GM12878 (cell line): ENCODE data around the gene HS6ST3. TPM values are rescaled to one million over a fixed set of nuclear protein-coding genes. Genes with fewer than 3 reads are reported as not detected.

Source experiments
- ATAC-seq: fragments of 200-7000 bp; cut with Tn5 transposase; 3 replicates; pipeline ENCODE4 v1.9.1; 2020; ENCODE audit warnings: mild to moderate bottlenecking, moderate library complexity
- BruUV-seq: library from RNA; stranded (reverse); fragments of 400-500 nt; replicated peaks from 2 replicates; lab custom pipeline; 2021; lab: Mats Ljungman, UMichigan
- CTCF ChIA-PET: fragments of 300-600 bp; sonication (Branson Sonifier 250); formaldehyde crosslinking; extraction: SDS; loops from one replicate; lab custom pipeline; 2021; ENCODE audit warnings: inconsistent platforms; lab: Yijun Ruan, JAX
- POLR2A ChIA-PET: fragments of 350-600 bp; formaldehyde crosslinking; extraction: SDS; loops from one replicate; lab custom pipeline; 2021; ENCODE audit warnings: inconsistent platforms; lab: Charles Lee
- RAD21 ChIA-PET: fragments of 300-600 bp; sonication (Branson Sonifier 250); formaldehyde crosslinking; loops from one replicate; lab custom pipeline; 2023; ENCODE audit warnings: antibody characterized with exemption; ENCODE audit not compliant: unreplicated experiment; lab: Charles Lee
- SMC1A ChIA-PET: fragments of 300-600 bp; sonication (Branson Sonifier 250); formaldehyde crosslinking; loops from one replicate; lab custom pipeline; 2023; ENCODE audit not compliant: unreplicated experiment, uncharacterized antibody; lab: Charles Lee
- DNase-seq: peaks from one replicate; pipeline ENCODE4 v3.0.0-alpha.2; 2011; ENCODE audit warnings: low read depth, low spot score
- FAIRE-seq: peaks from 3 replicates; lab custom pipeline; 2011; peaks lifted over from hg19 to GRCh38; lab: Jason Lieb, UNC
- H2AFZ ChIP-seq: 2 replicates; pipeline ENCODE4 v1.6.0; 2011; ENCODE audit warnings: low read depth, low read length, control low read depth; ENCODE audit not compliant: control insufficient read depth
- H3K27ac ChIP-seq: 2 replicates; pipeline ENCODE4 v1.5.1; 2011; ENCODE audit warnings: control low read depth; ENCODE audit not compliant: control insufficient read depth, insufficient read depth
- H3K27me3 ChIP-seq, 2 experiments: replicated peaks in 1 of 2; 2 replicates each; pipeline versions ENCODE4 v1.6.0 to v1.6.1; 2011; ENCODE audit warnings: low read length in 1 of 2; ENCODE audit not compliant: control insufficient read depth in 2 of 2, insufficient read depth in 2 of 2
- H3K36me3 ChIP-seq, 2 experiments: 2 replicates each; pipeline ENCODE4 v1.5.1; 2011; ENCODE audit warnings: low read length in 1 of 2; ENCODE audit not compliant: control insufficient read depth in 2 of 2, insufficient read depth in 2 of 2
- H3K4me1 ChIP-seq: 2 replicates; pipeline ENCODE4 v1.6.1; 2011; ENCODE audit warnings: mild to moderate bottlenecking, low read length, moderate library complexity, mixed read lengths; ENCODE audit not compliant: control insufficient read depth, insufficient read depth
- H3K4me2 ChIP-seq: 2 replicates; pipeline ENCODE4 v1.6.0; 2011; ENCODE audit warnings: control low read depth; ENCODE audit not compliant: control insufficient read depth, insufficient read depth
- H3K4me3 ChIP-seq: fragments of 200-600 bp; sonication (generic); 2 replicates; pipeline ENCODE4 v1.5.1; 2016
- H3K79me2 ChIP-seq: 2 replicates; pipeline ENCODE4 v1.6.0; 2011; ENCODE audit warnings: low read length; ENCODE audit not compliant: control insufficient read depth, insufficient read depth
- H3K9ac ChIP-seq: 2 replicates; pipeline ENCODE4 v1.8.0; 2011; ENCODE audit warnings: low read length, control low read depth, mixed read lengths; ENCODE audit not compliant: control insufficient read depth, insufficient read depth
- H3K9me3 ChIP-seq: replicated peaks from 3 replicates; pipeline ENCODE4 v1.5.1; 2011; ENCODE audit warnings: mild to moderate bottlenecking, low read length; ENCODE audit not compliant: control insufficient read depth, insufficient read depth
- H4K20me1 ChIP-seq: 2 replicates; pipeline ENCODE4 v1.6.0; 2011; ENCODE audit not compliant: control insufficient read depth, insufficient read depth
- CBX5 ChIP-seq: sonication (generic); IDR thresholded peaks from 2 replicates; pipeline ENCODE4 v1.6.1; 2016; ENCODE audit warnings: low read depth, moderate library complexity, mild to moderate bottlenecking, inconsistent platforms
- CHD1 ChIP-seq: IDR thresholded peaks from 2 replicates; pipeline ENCODE4 v1.6.1; 2012; ENCODE audit warnings: low read depth, low read length, improper control_type of control experiment
- DPF2 ChIP-seq: fragments of 450-650 bp; IDR thresholded peaks from 2 replicates; pipeline ENCODE4 v1.6.1; 2017; ENCODE audit warnings: mild to moderate bottlenecking
- ETV6 ChIP-seq, 2 experiments: fragments of 450-650 bp in 1 of 2; IDR thresholded peaks in 1 of 2; conservative IDR thresholded peaks in 1 of 2; 2 replicates each; pipeline ENCODE4 v1.6.1; 2014; ENCODE audit warnings: antibody characterized with exemption in 1 of 2, borderline replicate concordance in 1 of 2, low read depth in 1 of 2, mild to moderate bottlenecking in 1 of 2, moderate library complexity in 1 of 2
- FOXM1 ChIP-seq: IDR thresholded peaks from 2 replicates; pipeline ENCODE4 v1.6.1; 2012; ENCODE audit warnings: low read depth, mild to moderate bottlenecking, inconsistent platforms, low read length, moderate library complexity
- IKZF2 ChIP-seq, 2 experiments: fragments of 450-650 bp; IDR thresholded peaks; 2 replicates each; pipeline ENCODE4 v1.6.1; 2017; ENCODE audit warnings: mild to moderate bottlenecking in 2 of 2, moderate library complexity in 2 of 2
- IRF3 ChIP-seq: fragments of 450-650 bp; IDR thresholded peaks from 2 replicates; pipeline ENCODE4 v1.6.1; 2014; ENCODE audit warnings: mild to moderate bottlenecking
- JUND ChIP-seq: IDR thresholded peaks from 2 replicates; pipeline ENCODE4 v1.6.1; 2012; ENCODE audit warnings: low read depth, mild to moderate bottlenecking, low read length, improper control_type of control experiment, moderate library complexity
- MTA3 ChIP-seq: IDR thresholded peaks from 2 replicates; pipeline ENCODE4 v1.6.1; 2012; ENCODE audit warnings: low read length, inconsistent platforms, borderline replicate concordance
- NR2C2 ChIP-seq: IDR thresholded peaks from 2 replicates; pipeline ENCODE4 v1.6.1; 2011; ENCODE audit warnings: borderline replicate concordance, low read depth; ENCODE audit not compliant: control insufficient read depth, insufficient read length
- POLR2A ChIP-seq: IDR thresholded peaks from 2 replicates; pipeline ENCODE4 v1.6.1; 2011; ENCODE audit warnings: low read depth, mild to moderate bottlenecking, low read length
- POU2F2 ChIP-seq: IDR thresholded peaks from 3 replicates; pipeline ENCODE4 v1.6.1; 2011; ENCODE audit warnings: low read depth, mild to moderate bottlenecking, low read length, borderline replicate concordance
- SMAD1 ChIP-seq: fragments of 450-650 bp; IDR thresholded peaks from 2 replicates; pipeline ENCODE4 v1.6.1; 2018; ENCODE audit warnings: mild to moderate bottlenecking, low read depth; ENCODE audit not compliant: partially characterized antibody
- SPI1 ChIP-seq: IDR thresholded peaks from 2 replicates; pipeline ENCODE4 v1.6.1; 2011; ENCODE audit warnings: low read depth, mild to moderate bottlenecking, low read length, moderate library complexity, borderline replicate concordance; ENCODE audit not compliant: insufficient read depth
- WGBS: methylation state at CpG from one replicate; pipeline ENCODE4 v1.1.6; 2016; ENCODE audit warnings: low lambda C conversion rate; ENCODE audit not compliant: insufficient replicate concordance, insufficient coverage; ENCODE audit errors: missing lambda C conversion rate; 5-methylcytosine and 5-hydroxymethylcytosine counted together
- in situ Hi-C: fragments of 300-500 bp; cut with MboI; formaldehyde crosslinking; loops from 9 replicates; pipeline ENCODE4 v1.14.3; 2018; ENCODE audit warnings: mixed read lengths
- intact Hi-C: fragments of 100-400 bp; cut with micrococcal nuclease; formaldehyde crosslinking; loops from one replicate; pipeline ENCODE4 v1.14.2; 2022; ENCODE audit not compliant: unreplicated experiment
- polyA plus RNA-seq, 11 experiments: library from polyadenylated mRNA; depleted of rRNA in 4 of 11; unstranded in 6 of 11; stranded (reverse) in 5 of 11; fragments of >200 nt; fragmentation: Nextera tagmentation in 4 of 11; fragmentation: Illumina TruSeq in 1 of 11; extraction: Ambion mirVana in 4 of 11; extraction: Trizol in 1 of 11; gene quantifications; 1 replicate in 1 of 11; 2 replicates in 10 of 11; pipeline versions ENCODE4 v1.2.1 to v1.2.3, GENCODE V29; 2011 to 2016; ENCODE audit warnings: inconsistent platforms in 2 of 11, missing spikeins in 2 of 11, low read depth in 1 of 11
- total RNA-seq, 4 experiments: library from RNA; depleted of rRNA in 3 of 4; stranded (reverse); fragments of >200 nt in 3 of 4; fragmentation: Illumina TruSeq in 1 of 4; extraction: Trizol in 1 of 4; gene quantifications; 2 replicates each; pipeline versions ENCODE4 v1.2.1 to v1.2.3, GENCODE V29; 2013 to 2021
- TF ChIP-seq, protein P1 (sequence below): fragments of 450-650 bp; IDR thresholded peaks from 2 replicates; pipeline ENCODE4 v1.6.1; 2018; ENCODE audit warnings: borderline replicate concordance, mild to moderate bottlenecking; ENCODE audit not compliant: partially characterized antibody

Gene HS6ST3
- total and polyA plus RNA-seq, 10 of the 15 experiments (the other 5 are each of a cell fraction or from before 2014, with no cell fraction given): under 0.01 to 2.9 TPM; not detected in 8

- ATAC-seq (no peak), DNase-seq (no peak), FAIRE-seq (no peak)
- no peak overlapping the region for H2AFZ ChIP-seq
- no peak overlapping the region for H3K4me3 ChIP-seq
- no peaks in the 10 kb centered on the region for H3K36me3 ChIP-seq
- H3K4me1 ChIP-seq: no peaks in the 10 kb centered on the region
- H4K20me1 ChIP-seq: no peaks in the 10 kb centered on the region
- H3K4me2 ChIP-seq: no peak overlapping the region
- SMC1A ChIA-PET: no interaction called here
- BruUV-seq: no TSS peak
- no peaks in the 10 kb centered on the region for H3K79me2 ChIP-seq
- intact Hi-C loops (no loop called here), in situ Hi-C loops (no loop called here)
- 0% methylated on average over 1 of the region's 1 CpG for WGBS
- CTCF ChIA-PET: no interaction called here
- H3K9ac ChIP-seq: no peak overlapping the region
- RAD21 ChIA-PET: no interaction called here
- no peaks in the 10 kb centered on the region for H3K27me3 ChIP-seq
- no peak overlapping the region for H3K27ac ChIP-seq
- POLR2A ChIA-PET: no interaction called here
- no peak for TF ChIP-seq ETV6 (conservative IDR thresholded peaks at IDR 0.05 in 1 of 2, IDR thresholded peaks at IDR 0.05 in 1 of 2; ENCODE audit: borderline replicate concordance in 1 of 2, low read depth in 1 of 2)
- TF ChIP-seq NR2C2: no peak
- TF ChIP-seq, protein P1, sequence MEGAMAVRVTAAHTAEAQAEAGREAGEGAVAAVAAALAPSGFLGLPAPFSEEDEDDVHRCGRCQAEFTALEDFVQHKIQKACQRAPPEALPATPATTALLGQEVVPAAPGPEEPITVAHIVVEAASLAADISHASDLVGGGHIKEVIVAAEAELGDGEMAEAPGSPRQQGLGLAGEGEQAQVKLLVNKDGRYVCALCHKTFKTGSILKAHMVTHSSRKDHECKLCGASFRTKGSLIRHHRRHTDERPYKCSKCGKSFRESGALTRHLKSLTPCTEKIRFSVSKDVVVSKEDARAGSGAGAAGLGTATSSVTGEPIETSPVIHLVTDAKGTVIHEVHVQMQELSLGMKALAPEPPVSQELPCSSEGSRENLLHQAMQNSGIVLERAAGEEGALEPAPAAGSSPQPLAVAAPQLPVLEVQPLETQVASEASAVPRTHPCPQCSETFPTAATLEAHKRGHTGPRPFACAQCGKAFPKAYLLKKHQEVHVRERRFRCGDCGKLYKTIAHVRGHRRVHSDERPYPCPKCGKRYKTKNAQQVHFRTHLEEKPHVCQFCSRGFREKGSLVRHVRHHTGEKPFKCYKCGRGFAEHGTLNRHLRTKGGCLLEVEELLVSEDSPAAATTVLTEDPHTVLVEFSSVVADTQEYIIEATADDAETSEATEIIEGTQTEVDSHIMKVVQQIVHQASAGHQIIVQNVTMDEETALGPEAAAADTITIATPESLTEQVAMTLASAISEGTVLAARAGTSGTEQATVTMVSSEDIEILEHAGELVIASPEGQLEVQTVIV: no peak
- TF ChIP-seq IRF3: no peak
- TF ChIP-seq POU2F2: no peak
- TF ChIP-seq DPF2: no peak
- TF ChIP-seq SPI1: no peak
- TF ChIP-seq MTA3: no peak
- no peak for TF ChIP-seq CHD1
- TF ChIP-seq CBX5: no peak
- no peak for TF ChIP-seq IKZF2 (IDR thresholded peaks at IDR 0.05)
- TF ChIP-seq POLR2A: no peak
- TF ChIP-seq FOXM1: no peak
- TF ChIP-seq JUND: no peak
- no peak for TF ChIP-seq SMAD1
- H3K9me3 ChIP-seq: no peaks in the 10 kb centered on the region
Observed at GRCh38 chr13:96449920-96450319, 360.0 kb downstream of the HS6ST3 start.
